Measurements from ENCODE around the gene ALB.

Gene ALB

DNA sequence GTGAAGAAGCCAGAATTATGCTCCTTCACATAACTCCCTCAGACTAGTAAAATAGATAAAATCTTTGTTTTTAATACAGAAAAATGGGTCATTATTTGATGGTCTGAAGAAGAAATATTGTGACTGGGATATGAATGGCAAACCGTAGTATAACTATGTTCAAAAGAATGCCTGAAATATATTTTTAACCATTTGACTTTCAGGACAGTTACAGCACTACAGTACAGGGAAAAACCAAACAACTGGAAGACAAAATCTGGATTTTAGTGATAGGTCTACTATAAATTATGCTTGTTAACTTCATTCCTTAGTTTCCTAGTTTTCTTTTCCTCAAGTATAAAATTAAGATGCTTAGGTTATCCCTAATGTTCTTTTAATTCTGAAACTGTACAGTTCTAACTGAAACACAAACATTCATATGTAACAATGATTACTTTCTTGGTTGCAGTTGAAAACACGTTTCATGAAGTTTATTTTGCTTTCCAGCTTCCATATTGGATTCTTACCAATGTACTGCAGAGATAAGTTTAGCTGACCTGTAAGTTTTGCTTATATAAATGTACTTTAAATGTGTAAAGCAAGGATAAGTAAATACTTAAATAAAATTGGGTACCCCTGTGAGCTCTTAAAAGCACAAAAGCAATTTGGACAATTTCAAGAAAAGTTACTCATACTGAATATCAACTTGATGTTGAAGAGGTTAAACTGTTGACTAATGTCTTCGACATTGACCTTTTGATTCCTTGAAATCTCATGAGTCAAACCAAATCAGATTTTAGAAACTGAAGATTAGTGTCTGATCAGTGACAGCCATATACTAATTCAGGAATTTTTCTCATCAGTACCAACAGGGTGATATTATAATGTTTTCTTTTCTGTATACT, 32.8 kb downstream of the ALB start:
- Histone ChIP-seq H4K20me1 (ENCODE audit: low read depth, low read length) (no peaks in the 10 kb centered on the region), H3K27me3 (ENCODE audit: low read length) (no peaks in the 10 kb centered on the region), H3K79me2 (ENCODE audit: insufficient read depth, low read length) (no peaks in the 10 kb centered on the region), H3K4me3 (ENCODE audit: insufficient read depth, low read length, poor library complexity, severe bottlenecking) (no peak overlapping the region), H3K9ac (ENCODE audit: low read length) (no peak overlapping the region), H3F3A (ENCODE audit: insufficient read depth) (no peaks in the 10 kb centered on the region), H3K9me2 (replicated peaks; ENCODE audit: insufficient read depth, low read length) (no peaks in the 10 kb centered on the region), H3K36me3 (ENCODE audit: low read length) (no peaks in the 10 kb centered on the region), H3K27ac (ENCODE audit: low read depth, low read length) (no peak overlapping the region), H3K4me2 (ENCODE audit: low read depth, low read length, poor library complexity, severe bottlenecking) (no peak overlapping the region), H2AFZ (ENCODE audit: low read depth, low read length, severe bottlenecking) (no peak overlapping the region), H3K9me3 (ENCODE audit: insufficient read depth, low read length) (no peaks in the 10 kb centered on the region)
- no peak for TF ChIP-seq EZH2phosphoT487 (conservative IDR thresholded peaks at IDR 0.05; ENCODE audit: low read length)
- TF ChIP-seq, protein P1, sequence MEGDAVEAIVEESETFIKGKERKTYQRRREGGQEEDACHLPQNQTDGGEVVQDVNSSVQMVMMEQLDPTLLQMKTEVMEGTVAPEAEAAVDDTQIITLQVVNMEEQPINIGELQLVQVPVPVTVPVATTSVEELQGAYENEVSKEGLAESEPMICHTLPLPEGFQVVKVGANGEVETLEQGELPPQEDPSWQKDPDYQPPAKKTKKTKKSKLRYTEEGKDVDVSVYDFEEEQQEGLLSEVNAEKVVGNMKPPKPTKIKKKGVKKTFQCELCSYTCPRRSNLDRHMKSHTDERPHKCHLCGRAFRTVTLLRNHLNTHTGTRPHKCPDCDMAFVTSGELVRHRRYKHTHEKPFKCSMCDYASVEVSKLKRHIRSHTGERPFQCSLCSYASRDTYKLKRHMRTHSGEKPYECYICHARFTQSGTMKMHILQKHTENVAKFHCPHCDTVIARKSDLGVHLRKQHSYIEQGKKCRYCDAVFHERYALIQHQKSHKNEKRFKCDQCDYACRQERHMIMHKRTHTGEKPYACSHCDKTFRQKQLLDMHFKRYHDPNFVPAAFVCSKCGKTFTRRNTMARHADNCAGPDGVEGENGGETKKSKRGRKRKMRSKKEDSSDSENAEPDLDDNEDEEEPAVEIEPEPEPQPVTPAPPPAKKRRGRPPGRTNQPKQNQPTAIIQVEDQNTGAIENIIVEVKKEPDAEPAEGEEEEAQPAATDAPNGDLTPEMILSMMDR (IDR thresholded peaks at IDR 0.05; ENCODE audit: insufficient read depth, low read length, poor library complexity, severe bottlenecking) = no peak

DNA sequence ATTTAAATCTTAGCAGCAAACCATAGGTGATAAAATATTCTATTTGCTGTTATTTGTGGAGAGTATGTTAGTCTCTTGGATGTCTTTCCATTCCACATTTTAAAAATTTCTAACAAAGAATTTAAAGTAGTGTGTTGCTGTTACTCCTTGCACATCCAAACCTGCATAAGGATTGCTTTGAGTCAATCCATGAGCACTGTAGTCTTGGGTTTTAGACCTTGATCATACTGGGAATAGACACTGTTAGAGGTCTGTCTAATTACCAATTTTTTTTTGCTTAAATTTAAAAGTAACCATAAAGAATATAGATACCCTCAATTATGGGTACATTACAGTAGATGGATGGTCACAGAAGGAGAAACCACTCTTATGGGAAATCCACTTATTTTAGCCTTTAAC, 33.5 kb downstream of the ALB start:
- H2AFZ ChIP-seq (ENCODE audit: low read depth, low read length, severe bottlenecking) = no peak overlapping the region
- H3K9ac ChIP-seq (ENCODE audit: low read length) = no peak overlapping the region
- no peaks in the 10 kb centered on the region for H3K36me3 ChIP-seq (ENCODE audit: low read length)
- no peak overlapping the region for H3K4me3 ChIP-seq (ENCODE audit: insufficient read depth, low read length, poor library complexity, severe bottlenecking)
- H3K27ac ChIP-seq (ENCODE audit: low read depth, low read length) = no peak overlapping the region
- H3K9me3 ChIP-seq (ENCODE audit: insufficient read depth, low read length) = no peaks in the 10 kb centered on the region
- H3F3A ChIP-seq (ENCODE audit: insufficient read depth) = no peaks in the 10 kb centered on the region
- no peak for TF ChIP-seq EZH2phosphoT487 (conservative IDR thresholded peaks at IDR 0.05; ENCODE audit: low read length)
- TF ChIP-seq, protein P1 (IDR thresholded peaks at IDR 0.05; ENCODE audit: insufficient read depth, low read length, poor library complexity, severe bottlenecking) = no peak
- no peak overlapping the region for H3K4me2 ChIP-seq (ENCODE audit: low read depth, low read length, poor library complexity, severe bottlenecking)
- H3K9me2 ChIP-seq (replicated peaks; ENCODE audit: insufficient read depth, low read length) = no peaks in the 10 kb centered on the region
- H3K79me2 ChIP-seq (ENCODE audit: insufficient read depth, low read length) = no peaks in the 10 kb centered on the region
- no peaks in the 10 kb centered on the region for H4K20me1 ChIP-seq (ENCODE audit: low read depth, low read length)
- H3K27me3 ChIP-seq (ENCODE audit: low read length) = no peaks in the 10 kb centered on the region

DNA sequence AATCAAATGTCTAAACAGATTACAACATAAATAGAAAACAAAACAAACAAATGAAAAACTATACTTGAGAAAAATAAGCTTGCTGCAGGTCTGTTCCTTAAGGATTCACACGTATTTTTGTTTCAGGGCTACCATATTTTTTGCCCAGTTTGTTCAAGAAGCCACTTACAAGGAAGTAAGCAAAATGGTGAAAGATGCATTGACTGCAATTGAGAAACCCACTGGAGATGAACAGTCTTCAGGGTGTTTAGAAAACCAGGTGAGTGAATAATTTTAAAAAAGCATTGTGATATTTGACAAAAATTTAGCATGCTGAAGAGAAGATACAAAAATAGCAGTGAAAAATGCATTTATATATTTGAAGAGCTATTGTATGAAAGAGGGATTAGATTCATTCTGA, 34.0 kb downstream of the ALB start:
- H3K27ac ChIP-seq (ENCODE audit: low read depth, low read length) = no peak overlapping the region
- no peak overlapping the region for H3K4me2 ChIP-seq (ENCODE audit: low read depth, low read length, poor library complexity, severe bottlenecking)
- H3K9me2 ChIP-seq (replicated peaks; ENCODE audit: insufficient read depth, low read length) = no peaks in the 10 kb centered on the region
- H3K9ac ChIP-seq (ENCODE audit: low read length) = no peak overlapping the region
- TF ChIP-seq EZH2phosphoT487 (conservative IDR thresholded peaks at IDR 0.05; ENCODE audit: low read length) = no peak
- TF ChIP-seq, protein P1 (IDR thresholded peaks at IDR 0.05; ENCODE audit: insufficient read depth, low read length, poor library complexity, severe bottlenecking) = no peak
- H3K36me3 ChIP-seq (ENCODE audit: low read length) = no peaks in the 10 kb centered on the region
- no peak overlapping the region for H2AFZ ChIP-seq (ENCODE audit: low read depth, low read length, severe bottlenecking)
- no peak overlapping the region for H3K4me3 ChIP-seq (ENCODE audit: insufficient read depth, low read length, poor library complexity, severe bottlenecking)
- no peaks in the 10 kb centered on the region for H4K20me1 ChIP-seq (ENCODE audit: low read depth, low read length)
- H3K79me2 ChIP-seq (ENCODE audit: insufficient read depth, low read length) = no peaks in the 10 kb centered on the region
- H3K27me3 ChIP-seq (ENCODE audit: low read length) = no peaks in the 10 kb centered on the region
- no peaks in the 10 kb centered on the region for H3K9me3 ChIP-seq (ENCODE audit: insufficient read depth, low read length)
- no peaks in the 10 kb centered on the region for H3F3A ChIP-seq (ENCODE audit: insufficient read depth)
